OCI-LY1 (cell line): ENCODE measurements around the gene TASOR2.

ENCODE experiments used
- H2AFZ ChIP-seq: fragments of 200-600 bp; sonication (generic), shearing (Covaris generic); 2 replicates; pipeline ENCODE4 v1.6.0; 2014; ENCODE audit warnings: antibody characterized with exemption, mild to moderate bottlenecking, low read length
- H3F3A ChIP-seq: fragments of 200-600 bp; sonication (generic), shearing (Covaris generic); 2 replicates; pipeline ENCODE4 v1.6.0; 2014; ENCODE audit warnings: mild to moderate bottlenecking, antibody characterized with exemption, low read length, moderate library complexity; ENCODE audit not compliant: insufficient read depth
- H3K27ac ChIP-seq: fragments of 200-600 bp; sonication (generic); 2 replicates; pipeline ENCODE4 v1.5.1; 2014; ENCODE audit warnings: low read length, mixed run types, mild to moderate bottlenecking, low read depth; ENCODE audit not compliant: poor library complexity, severe bottlenecking
- H3K27me3 ChIP-seq: fragments of 200-600 bp; sonication (generic); 2 replicates; pipeline ENCODE4 v1.6.0; 2014; ENCODE audit warnings: antibody characterized with exemption, mild to moderate bottlenecking, low read length, moderate library complexity; ENCODE audit not compliant: insufficient read depth
- H3K36me3 ChIP-seq: fragments of 200-600 bp; sonication (generic); 2 replicates; pipeline ENCODE4 v1.6.1; 2014; ENCODE audit warnings: mild to moderate bottlenecking, antibody characterized with exemption, low read length, moderate library complexity, mixed read lengths; ENCODE audit not compliant: insufficient read depth
- H3K4me1 ChIP-seq: fragments of 200-600 bp; sonication (generic); 2 replicates; pipeline ENCODE4 v1.5.1; 2014; ENCODE audit warnings: mild to moderate bottlenecking, low read length, moderate library complexity; ENCODE audit not compliant: insufficient read depth, severe bottlenecking
- H3K4me2 ChIP-seq: fragments of 200-600 bp; sonication (generic), shearing (Covaris generic); 2 replicates; pipeline ENCODE4 v1.6.1; 2014; ENCODE audit warnings: low read length
- H3K4me3 ChIP-seq: fragments of 200-600 bp; sonication (generic); 2 replicates; pipeline ENCODE4 v1.5.1; 2014; ENCODE audit warnings: low read length, low read depth, mild to moderate bottlenecking, mixed read lengths; ENCODE audit not compliant: poor library complexity, severe bottlenecking
- H3K79me2 ChIP-seq: fragments of 200-600 bp; shearing (Covaris generic); 2 replicates; pipeline ENCODE4 v1.6.1; 2016; ENCODE audit warnings: mixed run types, low read length, mixed read lengths; ENCODE audit not compliant: insufficient read depth
- H3K9ac ChIP-seq: fragments of 200-600 bp; sonication (generic), shearing (Covaris generic); 2 replicates; pipeline ENCODE4 v1.6.1; 2014; ENCODE audit warnings: mild to moderate bottlenecking, low read length, mixed read lengths
- H3K9me2 ChIP-seq: fragments of 200-600 bp; sonication (generic), shearing (Covaris generic); 2 replicates; pipeline ENCODE4 v1.6.1; 2014; ENCODE audit warnings: low read depth, mild to moderate bottlenecking, low read length, mixed read lengths
- H3K9me3 ChIP-seq: fragments of 200-600 bp; shearing (Covaris generic); 2 replicates; pipeline ENCODE4 v1.6.1; 2014; ENCODE audit warnings: low read length, mixed read lengths
- H4K20me1 ChIP-seq: fragments of 200-600 bp; sonication (generic), shearing (Covaris generic); 2 replicates; pipeline ENCODE4 v1.6.0; 2016; ENCODE audit warnings: mild to moderate bottlenecking, low read length; ENCODE audit not compliant: insufficient read depth
- EZH2 ChIP-seq: fragments of 200-600 bp; sonication (generic), shearing (Covaris generic); IDR thresholded peaks from 2 replicates; pipeline ENCODE4 v1.8.0; 2017; ENCODE audit warnings: borderline replicate concordance, mixed run types, mild to moderate bottlenecking, antibody characterized with exemption, low read length, moderate library complexity, mixed read lengths
- TF ChIP-seq, protein P1 (sequence below): fragments of 200-600 bp; sonication (generic), shearing (Covaris generic); IDR thresholded peaks from 2 replicates; pipeline ENCODE4 v1.5.1; 2017; ENCODE audit warnings: mild to moderate bottlenecking, antibody characterized with exemption, low read length, moderate library complexity, mixed read lengths

TASOR2 gene

DNA sequence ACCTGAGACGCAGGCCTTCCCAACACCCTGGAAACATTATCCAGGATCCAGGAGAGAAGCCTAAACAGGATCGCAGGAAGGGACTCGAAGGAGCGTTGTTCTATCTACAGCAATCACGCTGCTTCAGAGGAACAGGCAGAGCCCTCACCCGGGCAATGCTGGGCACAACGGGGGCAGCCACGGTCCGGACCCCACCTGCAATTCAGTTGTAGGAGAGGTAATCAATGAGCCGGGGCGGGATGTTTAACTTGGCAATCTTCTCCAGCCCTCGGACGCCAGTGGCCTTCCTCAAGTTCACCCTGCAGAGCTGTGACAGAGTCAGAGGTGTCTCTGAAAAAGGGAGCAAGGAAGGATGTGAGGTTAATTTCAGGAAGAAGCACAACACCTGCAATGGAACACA lies 44.1 kb upstream of the TASOR2 start:
- no peaks in the 10 kb centered on the region for H3K9me2 ChIP-seq
- TF ChIP-seq, protein P1, sequence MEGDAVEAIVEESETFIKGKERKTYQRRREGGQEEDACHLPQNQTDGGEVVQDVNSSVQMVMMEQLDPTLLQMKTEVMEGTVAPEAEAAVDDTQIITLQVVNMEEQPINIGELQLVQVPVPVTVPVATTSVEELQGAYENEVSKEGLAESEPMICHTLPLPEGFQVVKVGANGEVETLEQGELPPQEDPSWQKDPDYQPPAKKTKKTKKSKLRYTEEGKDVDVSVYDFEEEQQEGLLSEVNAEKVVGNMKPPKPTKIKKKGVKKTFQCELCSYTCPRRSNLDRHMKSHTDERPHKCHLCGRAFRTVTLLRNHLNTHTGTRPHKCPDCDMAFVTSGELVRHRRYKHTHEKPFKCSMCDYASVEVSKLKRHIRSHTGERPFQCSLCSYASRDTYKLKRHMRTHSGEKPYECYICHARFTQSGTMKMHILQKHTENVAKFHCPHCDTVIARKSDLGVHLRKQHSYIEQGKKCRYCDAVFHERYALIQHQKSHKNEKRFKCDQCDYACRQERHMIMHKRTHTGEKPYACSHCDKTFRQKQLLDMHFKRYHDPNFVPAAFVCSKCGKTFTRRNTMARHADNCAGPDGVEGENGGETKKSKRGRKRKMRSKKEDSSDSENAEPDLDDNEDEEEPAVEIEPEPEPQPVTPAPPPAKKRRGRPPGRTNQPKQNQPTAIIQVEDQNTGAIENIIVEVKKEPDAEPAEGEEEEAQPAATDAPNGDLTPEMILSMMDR: no peak
- no peak for TF ChIP-seq EZH2
- no peaks in the 10 kb centered on the region for H3K9me3 ChIP-seq
- H4K20me1 ChIP-seq: no peaks in the 10 kb centered on the region
- H3K9ac ChIP-seq: no peak overlapping the region
- no peak overlapping the region for H3K4me2 ChIP-seq
- H3K36me3 ChIP-seq: no peaks in the 10 kb centered on the region
- H3K4me1 ChIP-seq: no peaks in the 10 kb centered on the region
- no peak overlapping the region for H3K27ac ChIP-seq
- H3K4me3 ChIP-seq: no peak overlapping the region
- H3F3A ChIP-seq: no peaks in the 10 kb centered on the region
- no peak overlapping the region for H2AFZ ChIP-seq
- no peaks in the 10 kb centered on the region for H3K27me3 ChIP-seq
- no peaks in the 10 kb centered on the region for H3K79me2 ChIP-seq

DNA sequence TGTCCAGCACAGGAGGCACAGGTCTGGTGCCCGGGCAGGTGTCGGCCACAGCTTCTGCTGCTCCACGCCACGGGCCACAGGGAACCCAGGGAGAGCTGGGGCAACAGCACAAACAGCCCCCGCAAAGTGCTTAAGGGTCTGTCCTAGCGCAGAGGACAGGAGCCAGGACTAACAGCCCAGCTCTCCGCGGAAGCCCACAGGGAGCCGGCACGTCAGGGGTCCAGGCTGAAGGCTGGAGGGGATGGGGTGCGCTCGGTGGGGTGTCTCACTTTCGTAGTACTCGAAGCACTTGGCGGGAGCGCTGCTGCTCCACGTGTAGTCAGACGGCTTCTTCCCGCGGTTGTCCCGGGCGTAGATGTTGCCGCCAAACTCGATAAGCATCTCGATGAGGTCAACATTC lies 43.1 kb upstream of the TASOR2 start:
- no peaks in the 10 kb centered on the region for H3K79me2 ChIP-seq
- H3K9ac ChIP-seq: no peak overlapping the region
- no peak overlapping the region for H3K4me3 ChIP-seq
- no peak overlapping the region for H2AFZ ChIP-seq
- H3K4me1 ChIP-seq: peaks cover 8% of the 10 kb centered on the region
- 0 out of 2 replicates have a peak, but pooled peaks cover under 1% of the 10 kb centered on the region for H3K27me3 ChIP-seq
- no peak overlapping the region for H3K4me2 ChIP-seq
- no peaks in the 10 kb centered on the region for H3F3A ChIP-seq
- no peak for TF ChIP-seq EZH2
- no peaks in the 10 kb centered on the region for H3K9me2 ChIP-seq
- no peak overlapping the region for H3K27ac ChIP-seq
- H4K20me1 ChIP-seq: no peaks in the 10 kb centered on the region
- H3K36me3 ChIP-seq: no peaks in the 10 kb centered on the region
- H3K9me3 ChIP-seq: no peaks in the 10 kb centered on the region

DNA sequence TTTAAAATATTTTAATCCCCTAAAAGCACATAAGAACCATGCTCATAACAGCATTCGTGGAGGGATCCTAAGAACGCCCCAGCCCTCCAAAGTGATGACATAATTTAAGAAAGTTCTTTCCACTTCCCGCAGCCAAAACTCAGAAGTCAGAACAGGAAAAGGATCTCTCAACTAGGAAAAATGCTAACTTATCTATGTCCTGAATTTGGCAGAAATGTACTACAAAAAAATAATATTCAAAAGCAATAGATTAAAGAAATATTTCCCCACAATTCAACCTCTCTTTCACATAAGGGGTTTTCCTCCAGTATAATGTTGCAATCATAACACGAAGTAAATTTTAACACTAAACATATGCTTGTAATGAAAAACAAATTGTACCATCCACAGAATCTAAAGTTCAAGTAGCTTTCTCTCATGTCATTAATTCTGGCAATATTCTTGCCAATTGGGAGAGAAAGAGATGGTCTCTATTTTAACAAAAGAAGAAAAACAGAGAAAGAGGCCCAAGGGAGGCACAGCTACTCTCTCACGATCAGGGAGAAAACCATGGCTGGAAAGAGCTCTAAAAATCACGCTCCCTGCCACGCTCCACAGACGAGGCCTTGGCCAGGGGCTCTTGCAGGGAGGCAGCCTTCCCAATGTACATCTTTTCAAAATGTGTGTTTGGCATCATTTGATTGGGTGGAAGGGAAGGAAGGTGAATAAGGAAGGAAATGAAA lies 41.1 kb upstream of the TASOR2 start:
- Histone ChIP-seq H3F3A (no peaks in the 10 kb centered on the region), H3K79me2 (no peaks in the 10 kb centered on the region), H3K4me3 (no peak overlapping the region), H3K4me1 (peaks cover 8% of the 10 kb centered on the region), H3K9me2 (no peaks in the 10 kb centered on the region), H3K27ac (no peak overlapping the region), H3K27me3 (0 out of 2 replicates have a peak, but pooled peaks cover 4% of the 10 kb centered on the region), H2AFZ (no peak overlapping the region), H3K4me2 (no peak overlapping the region), H3K36me3 (no peaks in the 10 kb centered on the region), H4K20me1 (no peaks in the 10 kb centered on the region), H3K9me3 (no peaks in the 10 kb centered on the region), H3K9ac (no peak overlapping the region)
- TF ChIP-seq, protein P1: no peak
- no peak for TF ChIP-seq EZH2

DNA sequence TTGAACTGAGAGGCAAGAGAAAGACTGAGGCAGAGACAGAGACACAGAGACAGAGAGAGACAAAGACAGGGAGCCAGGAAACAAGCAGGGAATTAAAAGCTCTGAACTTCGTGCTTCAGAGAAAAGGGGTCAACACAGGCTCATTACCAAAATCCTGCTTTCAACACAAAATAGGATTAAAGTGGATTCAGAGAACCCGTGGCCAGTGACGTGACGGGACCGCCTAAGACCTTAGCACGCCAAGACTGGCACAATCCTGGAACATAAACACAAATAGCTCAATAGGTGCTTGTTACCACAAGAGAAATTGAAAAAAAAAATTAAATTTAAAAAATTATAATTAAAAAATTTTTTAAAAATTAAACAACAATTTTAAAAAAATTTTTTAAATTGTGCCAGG lies 39.7 kb upstream of the TASOR2 start:
- Histone ChIP-seq H3K9ac (no peak overlapping the region), H3K4me1 (peaks cover 8% of the 10 kb centered on the region), H4K20me1 (no peaks in the 10 kb centered on the region), H3K4me2 (no peak overlapping the region), H3F3A (no peaks in the 10 kb centered on the region), H3K9me3 (no peaks in the 10 kb centered on the region), H3K27ac (no peak overlapping the region), H2AFZ (no peak overlapping the region), H3K36me3 (no peaks in the 10 kb centered on the region), H3K79me2 (no peaks in the 10 kb centered on the region), H3K9me2 (no peaks in the 10 kb centered on the region), H3K27me3 (0 out of 2 replicates have a peak, but pooled peaks cover 7% of the 10 kb centered on the region), H3K4me3 (no peak overlapping the region)
- TF ChIP-seq EZH2: no peak
- TF ChIP-seq, protein P1: no peak
